GM21381 (cell line): ENCODE results near the gene ATP5F1D.
A peak's percentile ranks its signal among the peaks of the same experiment; 100 is the strongest.

Experiments used
- ATAC-seq: cut with Tn5 transposase; IDR thresholded peaks from one replicate; pipeline ENCODE4 v1.9.1; 2021; ENCODE audit warnings: mild to moderate bottlenecking, moderate library complexity; ENCODE audit not compliant: unreplicated experiment

Gene ATP5F1D

GRCh38 chr19:1268226-1269064 is 26.9 kb downstream of the ATP5F1D start:
- no peak for ATAC-seq

- peak; percentile 49 for ATAC-seq
These were observed 27.5 kb downstream of the ATP5F1D start, which contains the start of gene CIRBP for GRCh38 chr19:1269065-1269477. TSS of gene CIRBP (plus strand) at chr19:1269332. CDS start at chr19:1270934, 1,602 bp downstream.

GRCh38 chr19:1269478-1270212 is 28.1 kb downstream of the ATP5F1D start:
- ATAC-seq = peak; percentile 27

GRCh38 chr19:1270213-1270853 is 28.8 kb downstream of the ATP5F1D start:
- ATAC-seq = no peak

- ATAC-seq = no peak
These were observed 29.4 kb downstream of the ATP5F1D start for GRCh38 chr19:1270854-1271527.

GRCh38 chr19:1271528-1272422 is 30.2 kb downstream of the ATP5F1D start:
- no peak for ATAC-seq

- no peak for ATAC-seq
These were observed 31.1 kb downstream of the ATP5F1D start for GRCh38 chr19:1272423-1273262.

- ATAC-seq = no peak
These were observed 31.9 kb downstream of the ATP5F1D start for GRCh38 chr19:1273263-1274041.

- ATAC-seq = no peak
These were observed 32.7 kb downstream of the ATP5F1D start for GRCh38 chr19:1274081-1274851.

- ATAC-seq = no peak
These were observed 33.3 kb downstream of the ATP5F1D start for GRCh38 chr19:1274852-1275259.

- ATAC-seq = peak; percentile 70
These were observed 33.9 kb downstream of the ATP5F1D start, which contains the start of gene FAM174C for GRCh38 chr19:1275260-1275975. TSS of gene FAM174C (plus strand) at chr19:1275530. CDS start at chr19:1275550, 20 bp downstream.

GRCh38 chr19:1275976-1276627 is 34.6 kb downstream of the ATP5F1D start:
- no peak for ATAC-seq

- ATAC-seq = no peak
These were observed 35.1 kb downstream of the ATP5F1D start for GRCh38 chr19:1276628-1277022.

GRCh38 chr19:1277061-1277460 is 35.5 kb downstream of the ATP5F1D start:
- ATAC-seq = no peak

- no peak for ATAC-seq
These were observed 36.5 kb downstream of the ATP5F1D start for GRCh38 chr19:1278074-1278473.
